ENCODE results near the gene MZT2B.
"Not testable (repeated sequence)": the region's sequence is repeated elsewhere in the genome, so short reads cannot be mapped to it uniquely, and the experiment has no call there.

Gene MZT2B

DNA sequence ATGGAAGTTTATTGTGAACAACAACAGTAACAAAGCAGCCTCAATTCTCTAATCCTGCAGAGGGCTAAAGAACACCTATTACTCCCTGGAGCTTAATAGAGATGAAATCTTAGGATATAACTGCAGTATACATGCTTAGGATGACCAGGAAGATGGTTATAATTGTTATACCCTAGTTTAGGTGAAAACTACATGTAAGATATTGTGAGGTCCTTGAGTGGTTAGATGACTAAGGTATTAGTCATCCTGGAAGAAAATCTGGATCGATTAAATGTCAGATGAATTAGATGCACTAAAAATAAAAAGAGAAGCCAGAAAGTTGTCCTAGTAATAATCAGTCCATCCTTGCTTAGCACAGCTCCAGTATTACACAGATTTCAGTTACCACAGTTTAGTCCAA, 38.4 kb downstream of the MZT2B start:
- not testable (repeated sequence) for DNase-seq

DNA sequence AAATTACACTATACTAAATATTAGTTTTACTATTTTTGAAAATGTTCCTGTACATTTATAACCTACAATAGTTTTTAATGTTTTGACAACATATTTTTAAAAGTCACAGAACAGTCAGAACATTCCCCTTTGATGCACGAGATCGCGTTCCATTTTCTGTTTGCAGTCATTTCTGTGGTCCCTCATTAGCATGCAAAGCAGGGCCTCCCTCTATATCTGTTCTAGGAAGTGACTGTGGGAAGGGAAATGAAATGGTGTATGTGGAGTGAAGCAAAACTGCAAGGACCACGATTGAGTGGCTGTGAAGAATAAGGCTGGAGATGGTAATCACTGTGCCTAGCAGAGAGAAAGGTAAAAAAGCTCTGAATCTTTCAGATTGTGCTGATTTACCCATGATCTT, 40.5 kb downstream of the MZT2B start:
- not testable (repeated sequence) for DNase-seq

DNA sequence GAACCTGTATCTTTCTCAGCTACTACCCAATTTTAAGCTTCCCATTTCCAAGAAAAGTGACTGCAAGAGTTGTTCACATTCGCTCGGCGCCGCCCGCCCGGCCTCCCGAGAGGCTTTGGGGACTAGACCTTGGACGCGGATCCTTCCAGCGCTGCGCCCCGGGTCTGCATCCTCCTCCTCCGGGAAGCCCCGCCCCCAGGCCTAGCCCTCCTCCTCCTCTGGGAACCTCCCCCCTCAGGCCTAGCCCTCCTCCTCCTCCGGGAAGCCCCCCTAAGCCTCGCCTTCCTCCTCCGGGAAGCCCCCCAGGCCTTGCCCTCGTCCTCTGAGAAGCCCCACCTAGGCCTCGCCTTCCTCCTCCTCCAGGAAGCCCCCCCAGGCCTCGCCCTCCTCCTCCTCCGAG, 45.9 kb downstream of the MZT2B start:
- DNase-seq: not testable (repeated sequence)

DNA sequence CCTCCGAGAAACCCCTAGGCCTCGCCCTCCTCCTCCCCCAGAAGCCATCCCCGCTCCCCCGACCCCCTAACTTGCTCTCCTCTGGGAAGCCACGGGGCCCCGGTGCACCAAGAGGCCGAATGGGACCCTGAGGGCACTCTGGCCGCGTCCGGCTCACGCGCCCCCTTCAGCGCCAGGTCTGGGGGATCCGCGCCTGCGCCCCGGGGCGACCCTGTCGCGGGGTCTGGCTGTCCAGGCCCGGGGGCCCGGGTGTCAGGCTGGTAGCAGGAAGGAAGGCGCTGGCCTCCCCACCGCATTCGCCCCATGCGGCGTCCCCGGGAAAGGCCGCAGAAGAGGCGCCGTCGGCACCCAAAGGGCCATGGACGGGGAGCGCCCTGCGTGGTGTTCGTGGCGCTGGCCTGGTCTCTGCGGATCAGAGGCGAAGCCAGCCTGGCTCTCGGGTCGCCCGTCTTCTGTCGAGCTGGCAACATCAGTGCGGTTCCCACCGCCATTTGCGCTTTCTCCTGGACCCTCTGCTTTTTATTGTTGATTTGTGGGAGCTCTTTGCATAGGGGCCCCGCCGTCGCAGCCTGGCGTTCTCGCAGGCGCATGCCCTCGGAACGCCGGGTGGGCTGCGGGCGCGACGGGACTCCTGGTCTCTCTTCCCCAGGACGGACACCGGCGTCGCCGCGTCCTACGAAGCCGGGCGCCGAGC, 46.6 kb downstream of the MZT2B start:
- DNase-seq: not testable (repeated sequence)

DNA sequence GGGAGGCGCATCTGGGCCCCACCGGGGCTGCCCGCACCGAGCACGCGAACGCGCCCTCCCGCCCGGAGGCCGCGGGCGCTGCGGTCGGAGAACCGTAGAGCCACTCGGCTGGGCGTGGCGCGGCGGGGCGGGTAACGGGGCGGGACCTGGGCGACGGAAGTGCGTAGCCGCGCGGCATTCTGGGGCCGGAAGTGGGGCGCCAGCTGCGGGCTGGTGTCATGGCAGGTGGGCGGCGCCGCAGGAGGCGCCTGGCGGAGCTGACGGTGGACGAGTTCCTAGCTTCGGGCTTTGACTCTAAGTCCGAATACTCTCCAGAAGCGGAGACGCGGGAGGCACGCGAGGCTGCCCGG, 47.1 kb downstream of the MZT2B start:
- not testable (repeated sequence) for DNase-seq

GRCh38 chr2:130230376-130230775, 48.3 kb downstream of the MZT2B start:
- DNase-seq: not testable (repeated sequence)

DNA sequence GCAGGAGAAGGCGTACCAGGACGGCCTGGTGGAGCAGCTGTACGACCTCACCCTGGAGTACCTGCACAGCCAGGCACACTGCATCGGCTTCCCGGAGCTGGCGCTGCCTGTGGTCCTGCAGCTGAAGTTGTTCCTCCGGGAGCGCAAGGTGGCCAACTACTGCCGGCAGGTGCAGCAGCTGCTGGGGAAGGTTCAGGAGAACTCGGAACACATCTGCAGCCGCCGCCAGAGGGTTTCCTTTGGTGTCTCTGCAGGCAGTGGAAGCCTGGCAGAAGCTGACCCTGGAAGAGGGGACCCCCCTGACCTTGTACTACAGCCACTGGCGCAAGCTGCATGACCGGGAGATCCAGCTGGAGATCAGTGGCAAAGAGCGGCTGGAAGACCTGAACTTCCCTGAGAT, 48.8 kb downstream of the MZT2B start:
- DNase-seq: not testable (repeated sequence)

- no peak for DNase-seq
Observed at GRCh38 chr2:130231656-130232055, 49.6 kb downstream of the MZT2B start.

- DNase-seq: not testable (repeated sequence)
Observed at GRCh38 chr2:130233066-130233465, 51.0 kb downstream of the MZT2B start.

- not testable (repeated sequence) for DNase-seq
Observed at GRCh38 chr2:130239581-130239980, 57.5 kb downstream of the MZT2B start.

All from effector CD4-positive, alpha-beta T cell (primary cell).